Suppressor macrophage treated with lipopolysaccharide for 4 hours (primary cell): ENCODE results near the gene ZNF3.

Experiments used
- DNase-seq: peaks from one replicate; pipeline ENCODE4 v3.0.0-alpha.2; 2020

ZNF3 gene

GRCh38 chr7:100049441-100050291, 31.9 kb downstream of the ZNF3 start, which contains the start of gene ZSCAN21:
ZSCAN21 (plus strand) TSS chr7:100049774; CDS start chr7:100057007, 7,233 bp downstream.
- DNase-seq = peak; percentile 88

GRCh38 chr7:100048680-100049079, 32.8 kb downstream of the ZNF3 start:
- no peak for DNase-seq

- DNase-seq = peak; percentile 43
These were observed 36.8 kb downstream of the ZNF3 start for GRCh38 chr7:100044718-100045117.

- DNase-seq = no peak
These were observed 40.9 kb downstream of the ZNF3 start for GRCh38 chr7:100040575-100040974.

- DNase-seq = no peak
These were observed 43.2 kb downstream of the ZNF3 start for GRCh38 chr7:100038326-100038725.

GRCh38 chr7:100035876-100036275, 45.6 kb downstream of the ZNF3 start:
- peak; percentile 11 for DNase-seq

- DNase-seq = no peak
These were observed 46.5 kb downstream of the ZNF3 start for GRCh38 chr7:100034871-100035510.

GRCh38 chr7:100033526-100033925, 48.0 kb downstream of the ZNF3 start:
- no peak for DNase-seq

- DNase-seq = no peak
These were observed 51.9 kb downstream of the ZNF3 start for GRCh38 chr7:100029596-100029995.

GRCh38 chr7:100027197-100027596, 54.3 kb downstream of the ZNF3 start:
- DNase-seq = no peak

- no peak for DNase-seq
These were observed 57.4 kb downstream of the ZNF3 start for GRCh38 chr7:100024020-100024619.

GRCh38 chr7:100023526-100023925, 58.0 kb downstream of the ZNF3 start:
- no peak for DNase-seq

GRCh38 chr7:100022621-100023020, 58.9 kb downstream of the ZNF3 start:
- no peak for DNase-seq

GRCh38 chr7:100021297-100021696, 60.2 kb downstream of the ZNF3 start:
- peak; percentile 67 for DNase-seq
